ENCODE data around the gene SLC11A1. TPM values are rescaled to one million over a fixed set of nuclear protein-coding genes. Genes with fewer than 3 reads are reported as not detected.
A peak's percentile ranks its signal among the peaks of the same experiment; 100 is the strongest.

The SLC11A1 gene, protein sequence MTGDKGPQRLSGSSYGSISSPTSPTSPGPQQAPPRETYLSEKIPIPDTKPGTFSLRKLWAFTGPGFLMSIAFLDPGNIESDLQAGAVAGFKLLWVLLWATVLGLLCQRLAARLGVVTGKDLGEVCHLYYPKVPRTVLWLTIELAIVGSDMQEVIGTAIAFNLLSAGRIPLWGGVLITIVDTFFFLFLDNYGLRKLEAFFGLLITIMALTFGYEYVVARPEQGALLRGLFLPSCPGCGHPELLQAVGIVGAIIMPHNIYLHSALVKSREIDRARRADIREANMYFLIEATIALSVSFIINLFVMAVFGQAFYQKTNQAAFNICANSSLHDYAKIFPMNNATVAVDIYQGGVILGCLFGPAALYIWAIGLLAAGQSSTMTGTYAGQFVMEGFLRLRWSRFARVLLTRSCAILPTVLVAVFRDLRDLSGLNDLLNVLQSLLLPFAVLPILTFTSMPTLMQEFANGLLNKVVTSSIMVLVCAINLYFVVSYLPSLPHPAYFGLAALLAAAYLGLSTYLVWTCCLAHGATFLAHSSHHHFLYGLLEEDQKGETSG
- total RNA-seq (2021), result 0.35 and 0.44 TPM in 2 replicates
- Bru-seq, nascent RNA, result percentile 14 among the genes with signal in this experiment
- BruChase-seq, experiment 1, labeled RNA remaining after a 2-hour chase, result percentile 18 among the genes with signal in this experiment
- percentile 9 among the genes with signal in this experiment for BruChase-seq, experiment 2, labeled RNA remaining after a 6-hour chase
- long read RNA-seq, result 0 reads

DNA sequence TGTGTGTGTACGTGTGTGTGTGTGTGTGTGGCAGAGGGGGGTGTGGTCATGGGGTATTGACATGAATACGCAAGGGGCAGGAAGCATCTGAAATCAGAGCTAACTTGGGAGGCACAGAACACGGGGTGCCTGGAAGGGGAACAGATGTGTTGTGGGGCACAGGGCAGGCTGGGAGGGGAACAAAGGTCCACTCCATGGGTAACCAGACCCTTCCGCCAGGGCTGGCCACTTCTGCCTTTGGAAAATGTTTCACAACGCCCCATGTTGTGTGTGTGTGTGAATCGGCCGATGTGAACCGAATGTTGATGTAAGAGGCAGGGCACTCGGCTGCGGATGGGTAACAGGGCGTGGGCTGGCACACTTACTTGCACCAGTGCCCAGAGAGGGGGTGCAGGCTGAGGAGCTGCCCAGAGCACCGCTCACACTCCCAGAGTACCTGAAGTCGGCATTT, at the start of gene SLC11A1:
TSS of gene SLC11A1 (plus strand) at position 358 of the 451 bp plus-strand sequence. CDS start 96 bp downstream, outside the sequence.
- no peak within 1 kb of the TSS for H3K4me2 ChIP-seq
- no peaks in the 10 kb centered on the region for H3K36me3 ChIP-seq (ENCODE audit: low read depth)
- BruUV-seq (replicated peaks), result no TSS peak
- H3K4me1 ChIP-seq (replicated peaks; ENCODE audit: insufficient read depth), result no peaks in the 10 kb centered on the region
- no peaks in the 10 kb centered on the region for H3K9me2 ChIP-seq (ENCODE audit: insufficient read depth)
- CTCF ChIA-PET, result no interaction called here
- no peaks in the 10 kb centered on the region for H3K79me2 ChIP-seq (ENCODE audit: low read depth)
- no peak within 1 kb of the TSS for H2AFZ ChIP-seq
- no peaks in the 10 kb centered on the region for H3F3A ChIP-seq (ENCODE audit: insufficient read depth, low read depth)
- no peak for DNase-seq
- H3K9me3 ChIP-seq (ENCODE audit: insufficient read depth, low read depth), result no peaks in the 10 kb centered on the region
- H3K27ac ChIP-seq, result no peak within 1 kb of the TSS
- H3K4me3 ChIP-seq, result no peak within 1 kb of the TSS
- no peak for TF ChIP-seq EZH2 (IDR thresholded peaks at IDR 0.05; ENCODE audit: low read depth)
- H4K20me1 ChIP-seq (ENCODE audit: insufficient read depth), result no peaks in the 10 kb centered on the region
- intact Hi-C loops (cut with micrococcal nuclease; ENCODE audit: unreplicated experiment), result no loop called here
- no peaks in the 10 kb centered on the region for H3K27me3 ChIP-seq (ENCODE audit: insufficient read depth, low read depth)
- POLR2A ChIA-PET (ENCODE audit: unreplicated experiment), result no interaction called here

DNA sequence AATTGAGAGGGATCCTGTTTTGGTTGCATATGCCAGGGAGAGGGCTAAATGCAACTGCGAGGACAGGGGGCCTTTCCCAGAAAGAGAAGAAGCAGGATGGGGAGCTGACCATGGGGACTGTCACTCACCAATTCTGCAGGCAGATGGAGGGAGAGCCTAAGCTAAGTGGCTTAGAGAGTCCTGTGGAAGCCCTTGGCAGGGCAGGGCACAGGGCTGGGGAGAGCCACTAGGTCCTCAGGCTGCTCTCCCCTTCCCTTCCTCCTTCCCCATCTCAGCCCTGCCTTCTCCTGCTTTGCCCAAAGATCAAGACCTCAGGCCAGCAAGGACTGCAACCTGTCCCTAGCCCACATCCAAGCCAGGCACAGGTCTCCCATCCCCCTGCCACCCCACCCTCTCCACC, 49.8 kb upstream of the SLC11A1 start:
- H3K9me2 ChIP-seq (ENCODE audit: insufficient read depth), result no peaks in the 10 kb centered on the region
- no peak overlapping the region for H3K27ac ChIP-seq
- CTCF ChIA-PET, result no interaction called here
- DNase-seq, result no peak
- no peaks in the 10 kb centered on the region for H3K9me3 ChIP-seq (ENCODE audit: insufficient read depth, low read depth)
- peaks cover 4% of the 10 kb centered on the region; the same call in 1 of the 2 replicates for H3K4me1 ChIP-seq (replicated peaks; ENCODE audit: insufficient read depth)
- H3K27me3 ChIP-seq (ENCODE audit: insufficient read depth, low read depth), result no peaks in the 10 kb centered on the region
- POLR2A ChIA-PET (ENCODE audit: unreplicated experiment), result no interaction called here
- intact Hi-C loops (cut with micrococcal nuclease; ENCODE audit: unreplicated experiment), result no loop called here
- H3K79me2 ChIP-seq (ENCODE audit: low read depth), result 0 out of 2 replicates have a peak, but pooled peaks cover 2% of the 10 kb centered on the region
- no peaks in the 10 kb centered on the region; the same call in 1 of the 2 replicates for H3F3A ChIP-seq (ENCODE audit: insufficient read depth, low read depth)
- no TSS peak for BruUV-seq (replicated peaks)
- no peak overlapping the region for H3K4me2 ChIP-seq
- TF ChIP-seq EZH2 (IDR thresholded peaks at IDR 0.05; ENCODE audit: low read depth), result no peak
- TF ChIP-seq, protein P1, sequence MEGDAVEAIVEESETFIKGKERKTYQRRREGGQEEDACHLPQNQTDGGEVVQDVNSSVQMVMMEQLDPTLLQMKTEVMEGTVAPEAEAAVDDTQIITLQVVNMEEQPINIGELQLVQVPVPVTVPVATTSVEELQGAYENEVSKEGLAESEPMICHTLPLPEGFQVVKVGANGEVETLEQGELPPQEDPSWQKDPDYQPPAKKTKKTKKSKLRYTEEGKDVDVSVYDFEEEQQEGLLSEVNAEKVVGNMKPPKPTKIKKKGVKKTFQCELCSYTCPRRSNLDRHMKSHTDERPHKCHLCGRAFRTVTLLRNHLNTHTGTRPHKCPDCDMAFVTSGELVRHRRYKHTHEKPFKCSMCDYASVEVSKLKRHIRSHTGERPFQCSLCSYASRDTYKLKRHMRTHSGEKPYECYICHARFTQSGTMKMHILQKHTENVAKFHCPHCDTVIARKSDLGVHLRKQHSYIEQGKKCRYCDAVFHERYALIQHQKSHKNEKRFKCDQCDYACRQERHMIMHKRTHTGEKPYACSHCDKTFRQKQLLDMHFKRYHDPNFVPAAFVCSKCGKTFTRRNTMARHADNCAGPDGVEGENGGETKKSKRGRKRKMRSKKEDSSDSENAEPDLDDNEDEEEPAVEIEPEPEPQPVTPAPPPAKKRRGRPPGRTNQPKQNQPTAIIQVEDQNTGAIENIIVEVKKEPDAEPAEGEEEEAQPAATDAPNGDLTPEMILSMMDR (conservative IDR thresholded peaks at IDR 0.05), result no peak
- no peak overlapping the region for H3K4me3 ChIP-seq
- no peaks in the 10 kb centered on the region for H4K20me1 ChIP-seq (ENCODE audit: insufficient read depth)
- H2AFZ ChIP-seq, result no peak overlapping the region
- H3K36me3 ChIP-seq (ENCODE audit: low read depth), result no peaks in the 10 kb centered on the region

DNA sequence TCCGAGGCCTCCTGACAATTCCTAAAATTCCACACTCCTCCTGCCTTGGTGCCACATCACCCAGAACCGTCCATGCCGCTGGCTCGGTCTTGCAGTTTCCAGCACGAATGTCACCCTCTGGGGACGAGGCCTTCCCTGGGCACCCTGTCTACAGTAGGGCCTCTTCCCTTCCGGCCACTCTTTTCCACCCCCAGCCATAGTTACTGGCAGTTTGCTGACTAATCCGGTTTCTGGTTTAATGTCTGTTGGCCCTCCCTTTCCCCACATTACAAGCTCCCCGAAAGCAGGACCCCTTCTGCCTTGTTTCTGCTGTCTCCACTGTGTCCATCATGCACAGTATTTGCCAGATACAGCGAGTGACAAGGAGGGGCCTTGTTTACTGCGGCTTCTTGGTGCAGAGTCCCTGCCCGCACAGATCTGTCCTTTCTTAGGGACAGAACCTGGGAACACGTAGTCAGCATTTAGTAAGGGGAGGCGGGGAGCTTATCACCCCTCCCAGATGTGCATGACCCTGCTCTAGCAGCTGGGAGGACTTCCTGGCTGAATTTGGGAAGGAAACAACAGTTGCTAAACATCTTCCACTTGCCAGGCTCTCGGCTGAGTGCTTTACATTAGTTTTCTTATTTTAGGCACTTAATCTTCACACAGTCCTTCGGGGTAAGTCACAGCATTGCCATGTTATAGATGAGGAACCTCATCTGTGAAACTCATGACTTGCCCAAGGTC, 49.0 kb upstream of the SLC11A1 start:
- no TSS peak for BruUV-seq (replicated peaks)
- intact Hi-C loops (cut with micrococcal nuclease; ENCODE audit: unreplicated experiment), result no loop called here
- no peak overlapping the region for H2AFZ ChIP-seq
- no peak overlapping the region for H3K4me3 ChIP-seq
- H3F3A ChIP-seq (ENCODE audit: insufficient read depth, low read depth), result no peaks in the 10 kb centered on the region; the same call in 1 of the 2 replicates
- ChIA-PET POLR2A (ENCODE audit: unreplicated experiment) (no interaction called here), CTCF (no interaction called here)
- no peak overlapping the region for H3K4me2 ChIP-seq
- TF ChIP-seq EZH2 (IDR thresholded peaks at IDR 0.05; ENCODE audit: low read depth), result no peak
- TF ChIP-seq, protein P1 (conservative IDR thresholded peaks at IDR 0.05), result no peak
- no peak for DNase-seq
- no peaks in the 10 kb centered on the region for H3K27me3 ChIP-seq (ENCODE audit: insufficient read depth, low read depth)
- no peaks in the 10 kb centered on the region for H4K20me1 ChIP-seq (ENCODE audit: insufficient read depth)
- peaks cover 4% of the 10 kb centered on the region; the same call in 1 of the 2 replicates for H3K4me1 ChIP-seq (replicated peaks; ENCODE audit: insufficient read depth)
- H3K36me3 ChIP-seq (ENCODE audit: low read depth), result no peaks in the 10 kb centered on the region
- no peak overlapping the region for H3K27ac ChIP-seq
- 0 out of 2 replicates have a peak, but pooled peaks cover 6% of the 10 kb centered on the region for H3K79me2 ChIP-seq (ENCODE audit: low read depth)
- no peaks in the 10 kb centered on the region for H3K9me3 ChIP-seq (ENCODE audit: insufficient read depth, low read depth)
- H3K9me2 ChIP-seq (ENCODE audit: insufficient read depth), result no peaks in the 10 kb centered on the region
